ENCODE data around the gene GLTP.

Gene GLTP

DNA sequence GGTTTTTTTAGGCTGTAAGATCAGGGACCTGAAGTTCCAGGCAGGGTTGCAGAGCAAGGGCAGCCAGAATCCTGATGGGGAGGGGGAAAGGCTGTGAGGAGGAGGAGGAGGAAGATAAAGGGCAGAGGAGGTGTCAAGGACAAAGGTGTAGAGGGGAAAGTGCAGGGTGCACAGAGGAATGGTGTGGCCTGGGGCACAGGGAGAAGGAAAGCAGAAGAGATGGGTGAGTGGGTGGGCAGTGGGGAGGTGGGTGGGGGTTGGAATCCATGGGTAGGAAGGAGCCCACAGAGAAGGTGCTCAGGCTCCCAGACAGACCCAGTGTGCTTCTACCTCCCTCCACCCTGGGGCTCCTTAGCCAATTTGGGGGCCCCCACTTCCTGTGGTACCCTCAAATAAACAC is 58.4 kb downstream of the GLTP start:
- DNase-seq (ENCODE audit: low read depth in 2 of 2): no peak

- DNase-seq (ENCODE audit: low read depth in 2 of 2): no peak
Observed at GRCh38 chr12:109820816-109821381, 59.4 kb downstream of the GLTP start.

DNA sequence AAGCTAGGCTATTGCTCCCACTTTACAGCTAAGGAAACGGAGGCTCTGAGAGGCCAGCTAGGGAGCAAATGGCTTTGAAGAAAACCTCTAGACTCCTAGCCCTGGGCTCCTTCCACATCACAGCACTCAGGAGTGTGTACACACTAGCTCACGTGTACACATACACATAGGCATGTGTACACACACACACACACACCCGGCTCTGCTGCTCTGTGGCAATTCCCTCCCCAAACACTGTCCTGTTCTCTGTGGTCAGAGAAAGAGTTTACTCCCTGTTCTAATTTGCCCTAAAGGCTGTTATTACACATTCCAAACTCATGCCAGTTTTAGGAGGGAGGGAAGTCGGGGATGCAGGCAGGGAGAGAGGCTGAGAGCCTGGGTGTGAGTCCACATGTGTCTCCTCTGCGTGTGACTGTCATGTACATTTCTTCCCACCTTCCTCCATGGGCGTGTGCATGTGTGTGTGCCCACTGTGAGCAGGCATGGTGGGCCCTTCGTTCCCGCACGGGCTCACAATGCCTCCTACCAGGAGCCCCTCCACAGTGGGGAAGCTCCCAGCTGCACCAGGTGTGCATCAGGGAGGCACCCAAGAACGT is 61.3 kb downstream of the GLTP start:
- no peak for DNase-seq (ENCODE audit: low read depth in 2 of 2)

- no peak for DNase-seq (ENCODE audit: low read depth in 2 of 2)
Observed at GRCh38 chr12:109818253-109818652, 62.1 kb downstream of the GLTP start.

GRCh38 chr12:109817627-109818231 is 62.6 kb downstream of the GLTP start:
- DNase-seq (ENCODE audit: low read depth in 2 of 2): no peak

GRCh38 chr12:109816870-109817269 is 63.5 kb downstream of the GLTP start:
- no peak for DNase-seq (ENCODE audit: low read depth in 2 of 2)

GRCh38 chr12:109815757-109816617 is 64.4 kb downstream of the GLTP start:
- DNase-seq (ENCODE audit: low read depth in 2 of 2): no peak

- no peak for DNase-seq (ENCODE audit: low read depth in 2 of 2)
Observed at GRCh38 chr12:109815225-109815624, 65.1 kb downstream of the GLTP start.

GRCh38 chr12:109814600-109815150 is 65.7 kb downstream of the GLTP start:
- DNase-seq (ENCODE audit: low read depth in 2 of 2): no peak

- no peak for DNase-seq (ENCODE audit: low read depth in 2 of 2)
Observed at GRCh38 chr12:109813810-109814416, 66.4 kb downstream of the GLTP start.

DNA sequence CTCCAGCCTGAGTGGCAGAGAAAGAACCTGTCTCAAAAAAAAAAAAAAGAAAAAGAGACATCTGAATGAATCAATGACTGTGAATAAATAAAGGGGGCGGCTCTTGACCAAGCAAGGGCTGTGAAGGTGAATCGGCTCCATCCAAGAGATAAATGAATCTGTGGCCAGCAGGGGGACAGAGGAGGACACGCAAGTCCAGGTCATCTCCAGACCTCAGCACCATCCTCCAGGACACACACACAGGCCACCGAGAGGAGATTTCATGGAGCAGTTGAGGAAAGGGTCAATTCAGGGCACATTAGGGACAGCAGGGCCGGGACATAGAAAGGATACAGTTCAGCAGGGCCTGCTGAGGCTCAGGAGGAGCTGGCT is 68.7 kb downstream of the GLTP start:
- DNase-seq (ENCODE audit: low read depth in 2 of 2): no peak

DNA sequence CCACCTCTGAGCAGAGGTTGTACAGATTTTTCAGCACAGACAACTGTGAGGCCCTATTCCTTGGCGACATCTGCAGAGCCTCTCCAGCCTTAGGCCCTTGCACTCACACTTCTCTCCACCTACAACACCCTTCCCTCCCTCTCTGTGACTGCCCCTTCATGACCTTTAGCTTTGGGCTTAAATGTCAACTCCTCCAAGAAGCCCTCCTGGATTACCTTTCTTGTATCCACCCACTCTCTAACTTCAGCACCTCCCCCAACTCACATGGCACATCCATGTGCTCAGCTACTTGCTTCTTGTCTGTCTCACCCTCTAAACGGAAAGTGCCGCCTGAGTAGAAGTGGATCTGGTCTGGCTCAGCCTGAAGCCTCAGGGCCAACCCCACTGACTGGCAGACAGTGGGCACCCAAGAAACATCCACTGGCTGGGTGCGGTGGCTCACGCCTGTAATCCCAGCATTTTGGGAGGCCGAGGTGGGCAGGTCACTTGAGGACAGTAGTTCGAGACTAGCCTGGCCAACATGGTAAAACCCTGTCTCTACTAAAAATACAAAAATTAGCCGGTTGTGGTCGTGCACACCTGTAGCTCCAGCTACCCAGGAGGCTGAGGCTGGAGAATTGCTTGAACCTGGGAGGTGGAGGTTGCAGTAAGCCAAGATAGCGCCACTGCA is 69.3 kb downstream of the GLTP start:
- no peak for DNase-seq (ENCODE audit: low read depth in 2 of 2)

DNA sequence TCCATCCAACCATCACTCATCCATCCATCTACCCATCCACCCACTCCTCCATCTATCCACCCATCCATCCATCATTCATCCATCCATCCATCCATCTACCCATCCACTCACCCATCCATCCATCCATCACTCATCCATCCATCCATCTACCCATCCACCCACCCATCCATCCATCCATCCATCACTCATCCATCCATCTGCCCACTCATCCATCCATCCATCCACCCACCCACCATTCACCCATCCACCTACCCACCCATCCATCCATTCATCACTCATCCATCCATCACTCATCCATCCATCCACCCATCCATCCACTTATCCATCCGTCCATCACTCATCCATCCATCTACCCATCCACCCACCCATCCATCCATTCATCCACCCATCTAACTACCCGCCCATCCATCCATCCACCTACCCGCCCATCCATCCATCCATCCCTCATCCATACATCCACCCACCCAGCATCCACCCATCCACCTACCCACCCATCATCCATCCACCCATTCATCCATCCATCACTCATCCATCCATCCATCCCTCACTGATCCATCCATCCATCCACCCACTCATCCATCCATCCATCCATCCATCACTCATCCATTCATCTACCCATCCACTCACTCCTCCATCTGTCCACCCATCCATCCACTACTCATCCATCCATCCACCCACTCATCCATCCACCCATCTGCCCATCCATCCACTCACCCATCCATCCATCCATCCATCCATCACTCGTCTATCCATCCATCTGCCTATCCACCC is 71.3 kb downstream of the GLTP start:
- DNase-seq (ENCODE audit: low read depth in 2 of 2): no peak

DNA sequence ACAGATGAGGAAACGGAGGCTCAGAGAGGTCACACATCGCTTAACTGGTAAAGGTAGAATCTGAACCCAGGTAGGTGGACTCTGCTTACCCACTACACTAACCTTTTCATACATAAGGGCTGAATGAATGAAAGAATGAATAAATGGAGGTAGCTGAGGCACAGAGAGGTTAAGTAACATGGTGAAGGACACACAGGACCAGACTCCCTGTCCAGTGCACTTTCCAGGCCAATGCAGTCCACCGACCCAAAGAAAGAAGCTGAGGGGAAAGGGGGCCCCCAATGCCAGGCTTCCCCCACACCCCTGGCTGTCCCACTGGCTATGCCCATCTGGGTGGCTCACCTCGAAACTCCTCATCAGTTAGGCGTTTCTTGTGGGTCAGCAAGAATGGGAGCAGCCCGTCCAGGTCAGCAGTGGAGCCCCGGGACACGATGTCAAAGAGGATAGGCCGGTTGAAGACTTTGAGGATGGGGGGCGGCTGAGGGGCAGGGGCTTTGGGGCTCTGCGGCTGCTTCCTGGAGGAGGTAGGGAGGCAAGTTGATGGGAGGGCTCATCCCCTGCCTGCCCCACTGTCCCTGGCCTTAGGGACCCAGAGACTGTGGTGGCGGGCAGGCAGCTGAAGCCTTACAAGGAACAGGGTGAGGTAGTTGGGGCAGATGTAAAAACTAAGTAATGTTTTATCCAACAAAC is 72.2 kb downstream of the GLTP start:
- DNase-seq (ENCODE audit: low read depth in 2 of 2): no peak

GRCh38 chr12:109804820-109805761 is 75.2 kb downstream of the GLTP start:
- DNase-seq (ENCODE audit: low read depth in 2 of 2): peak; percentile 55 to 56

DNA sequence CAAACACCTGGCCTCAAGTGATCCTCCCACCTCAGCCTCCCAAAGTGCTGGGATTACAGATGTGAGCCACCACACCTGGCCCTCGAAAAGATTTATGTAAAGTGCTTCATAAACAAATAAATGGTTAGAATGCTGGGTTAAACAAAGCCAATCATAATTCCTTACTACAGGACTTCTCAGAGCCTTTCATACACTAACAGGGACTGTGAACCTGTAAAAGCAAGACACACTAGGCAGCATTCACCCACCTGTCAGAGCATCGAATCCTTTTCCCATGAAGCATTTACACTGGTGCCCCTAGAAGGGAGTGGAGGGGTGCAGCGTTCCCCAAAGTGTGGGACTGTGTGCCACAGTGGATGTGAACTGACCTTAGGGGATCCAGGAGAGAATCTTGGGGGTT is 76.7 kb downstream of the GLTP start:
- DNase-seq (ENCODE audit: low read depth in 2 of 2): no peak

DNA sequence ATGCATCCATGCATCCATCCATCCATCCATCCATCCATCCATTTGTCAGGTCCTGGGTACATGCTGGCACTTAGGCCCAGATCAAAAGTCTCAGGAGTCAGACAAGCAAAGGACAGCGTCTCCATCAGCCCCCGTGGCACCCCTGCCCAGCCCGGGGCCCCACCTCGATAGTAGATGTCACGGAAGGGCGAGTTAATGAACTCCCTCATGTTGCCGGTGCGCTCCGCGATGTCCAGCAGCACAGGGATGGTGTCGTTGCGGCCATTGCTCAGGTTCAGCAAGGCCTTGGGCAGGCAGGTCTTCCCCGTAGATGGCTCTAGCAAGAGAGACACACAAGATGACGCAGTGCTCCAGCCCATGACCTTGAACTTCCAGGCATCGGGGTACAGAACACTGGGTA is 77.5 kb downstream of the GLTP start:
- DNase-seq (ENCODE audit: low read depth in 2 of 2): no peak

Data from activated CD4-positive, alpha-beta T cell treated with anti-CD3 and anti-CD28 coated beads for 24 hours (primary cell).